AG09319 (cell line): ENCODE measurements around the gene ANKRD66.
"Not testable (repeated sequence)": the region's sequence is repeated elsewhere in the genome, so short reads cannot be mapped to it uniquely, and the experiment has no call there.

Experiments used
- DNase-seq: peaks from one replicate; pipeline ENCODE4 v3.0.0-alpha.2; 2010; ENCODE audit warnings: low read depth; ENCODE audit errors: extremely low read depth
- TF ChIP-seq, protein P1 (sequence below): IDR thresholded peaks from 2 replicates; pipeline ENCODE4 v1.5.1; 2011; ENCODE audit warnings: low read depth, mild to moderate bottlenecking, inconsistent platforms, low read length, moderate library complexity

Gene ANKRD66

DNA sequence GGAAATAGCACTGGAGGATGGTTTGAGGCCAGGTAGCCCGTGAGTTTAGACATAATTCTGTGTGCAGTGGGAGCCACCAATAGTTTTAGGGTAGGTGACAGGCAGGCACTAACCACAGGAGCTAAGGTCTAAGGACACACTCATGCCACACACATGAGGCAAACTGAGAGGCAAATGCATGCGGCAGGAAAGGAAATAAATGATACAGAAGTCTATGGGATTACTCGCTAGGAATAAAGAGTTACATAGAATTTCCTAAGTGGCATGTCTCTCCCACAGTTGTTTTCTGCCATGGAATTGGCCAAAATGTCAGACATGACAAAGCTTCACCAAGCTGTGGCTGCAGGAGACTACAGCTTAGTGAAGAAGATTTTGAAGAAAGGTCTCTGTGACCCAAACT lies 4.9 kb downstream of the ANKRD66 start:
- no peak for DNase-seq
- TF ChIP-seq, protein P1, sequence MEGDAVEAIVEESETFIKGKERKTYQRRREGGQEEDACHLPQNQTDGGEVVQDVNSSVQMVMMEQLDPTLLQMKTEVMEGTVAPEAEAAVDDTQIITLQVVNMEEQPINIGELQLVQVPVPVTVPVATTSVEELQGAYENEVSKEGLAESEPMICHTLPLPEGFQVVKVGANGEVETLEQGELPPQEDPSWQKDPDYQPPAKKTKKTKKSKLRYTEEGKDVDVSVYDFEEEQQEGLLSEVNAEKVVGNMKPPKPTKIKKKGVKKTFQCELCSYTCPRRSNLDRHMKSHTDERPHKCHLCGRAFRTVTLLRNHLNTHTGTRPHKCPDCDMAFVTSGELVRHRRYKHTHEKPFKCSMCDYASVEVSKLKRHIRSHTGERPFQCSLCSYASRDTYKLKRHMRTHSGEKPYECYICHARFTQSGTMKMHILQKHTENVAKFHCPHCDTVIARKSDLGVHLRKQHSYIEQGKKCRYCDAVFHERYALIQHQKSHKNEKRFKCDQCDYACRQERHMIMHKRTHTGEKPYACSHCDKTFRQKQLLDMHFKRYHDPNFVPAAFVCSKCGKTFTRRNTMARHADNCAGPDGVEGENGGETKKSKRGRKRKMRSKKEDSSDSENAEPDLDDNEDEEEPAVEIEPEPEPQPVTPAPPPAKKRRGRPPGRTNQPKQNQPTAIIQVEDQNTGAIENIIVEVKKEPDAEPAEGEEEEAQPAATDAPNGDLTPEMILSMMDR, result no peak

DNA sequence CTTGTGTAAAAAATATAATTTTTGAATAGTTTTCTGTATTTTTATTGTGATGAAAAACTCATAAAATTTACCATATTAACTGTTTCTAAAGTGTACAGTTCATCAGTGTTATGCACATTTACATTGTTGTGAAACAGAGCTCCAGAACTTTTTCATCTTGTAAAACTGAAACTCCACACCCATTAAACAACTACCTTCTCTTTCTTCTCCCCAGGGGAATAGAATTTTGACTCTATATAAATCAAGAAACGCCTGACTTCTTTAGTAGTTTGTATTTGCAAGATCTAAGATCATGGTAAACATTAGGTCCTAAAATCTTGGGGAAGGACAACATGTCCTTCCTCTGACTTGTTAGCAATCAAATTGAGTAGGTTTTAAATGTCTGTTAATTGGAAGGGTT lies 9.1 kb downstream of the ANKRD66 start:
- TF ChIP-seq, protein P1, result no peak
- no peak for DNase-seq

- DNase-seq, result no peak
- TF ChIP-seq, protein P1, result no peak
These were observed 9.9 kb downstream of the ANKRD66 start for GRCh38 chr6:46756469-46757213.

DNA sequence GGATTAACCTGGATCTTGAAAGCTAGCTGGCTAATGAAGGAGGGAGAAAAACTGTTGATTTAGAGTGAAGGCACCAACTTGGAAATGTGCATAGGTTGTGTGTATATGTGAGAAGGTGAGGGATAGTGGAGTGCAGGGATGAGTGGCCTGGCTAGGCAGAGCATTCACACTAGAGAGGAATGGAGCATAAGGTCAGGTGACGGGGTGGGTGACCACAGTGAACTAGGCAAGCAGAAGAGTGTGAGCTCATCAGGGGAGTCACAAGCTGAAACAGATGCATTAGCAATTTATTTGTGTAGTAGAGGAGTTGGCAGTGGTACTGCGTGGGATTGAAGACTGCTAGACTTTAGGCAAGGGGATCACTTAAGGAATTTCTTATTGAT lies 10.5 kb downstream of the ANKRD66 start:
- TF ChIP-seq, protein P1, result no peak

GRCh38 chr6:46758960-46759753 lies 12.4 kb downstream of the ANKRD66 start:
- TF ChIP-seq, protein P1, result no peak
- no peak for DNase-seq

More for the DNA sequence above, 10.5 kb downstream of the ANKRD66 start:
- DNase-seq, result no peak

GRCh38 chr6:46760925-46761324 lies 14.2 kb downstream of the ANKRD66 start:
- TF ChIP-seq, protein P1, result no peak
- DNase-seq, result no peak

- no peak for DNase-seq
- TF ChIP-seq, protein P1, result no peak
These were observed 16.7 kb downstream of the ANKRD66 start for GRCh38 chr6:46763466-46763865.

- not testable (repeated sequence) for DNase-seq
These were observed 17.5 kb downstream of the ANKRD66 start for GRCh38 chr6:46764280-46764679.
